Endometrial microvascular endothelial cells (primary cell): ENCODE results near the gene RBBP9. TPM values are rescaled to one million over a fixed set of nuclear protein-coding genes. Genes with fewer than 3 reads are reported as not detected.
"Not testable (repeated sequence)": the region's sequence is repeated elsewhere in the genome, so short reads cannot be mapped to it uniquely, and the experiment has no call there.

ENCODE experiments used
- in situ Hi-C: cut with HindIII; loops from 2 replicates; pipeline ENCODE4 v1.10.0; 2017; ENCODE audit warnings: low sequenced_read_pairs, low pct_unique_long_range_greater_than_20kb; ENCODE audit errors: inconsistent ontology term
- total RNA-seq: library from RNA; depleted of rRNA; stranded (reverse); fragments of >200 nt; gene quantifications from one replicate; pipeline ENCODE4 v1.2.3, GENCODE V29; 2015; ENCODE audit errors: inconsistent ontology term

RBBP9 gene
- total RNA-seq, 1 donor from 2014 or later = 25.3 TPM

DNA sequence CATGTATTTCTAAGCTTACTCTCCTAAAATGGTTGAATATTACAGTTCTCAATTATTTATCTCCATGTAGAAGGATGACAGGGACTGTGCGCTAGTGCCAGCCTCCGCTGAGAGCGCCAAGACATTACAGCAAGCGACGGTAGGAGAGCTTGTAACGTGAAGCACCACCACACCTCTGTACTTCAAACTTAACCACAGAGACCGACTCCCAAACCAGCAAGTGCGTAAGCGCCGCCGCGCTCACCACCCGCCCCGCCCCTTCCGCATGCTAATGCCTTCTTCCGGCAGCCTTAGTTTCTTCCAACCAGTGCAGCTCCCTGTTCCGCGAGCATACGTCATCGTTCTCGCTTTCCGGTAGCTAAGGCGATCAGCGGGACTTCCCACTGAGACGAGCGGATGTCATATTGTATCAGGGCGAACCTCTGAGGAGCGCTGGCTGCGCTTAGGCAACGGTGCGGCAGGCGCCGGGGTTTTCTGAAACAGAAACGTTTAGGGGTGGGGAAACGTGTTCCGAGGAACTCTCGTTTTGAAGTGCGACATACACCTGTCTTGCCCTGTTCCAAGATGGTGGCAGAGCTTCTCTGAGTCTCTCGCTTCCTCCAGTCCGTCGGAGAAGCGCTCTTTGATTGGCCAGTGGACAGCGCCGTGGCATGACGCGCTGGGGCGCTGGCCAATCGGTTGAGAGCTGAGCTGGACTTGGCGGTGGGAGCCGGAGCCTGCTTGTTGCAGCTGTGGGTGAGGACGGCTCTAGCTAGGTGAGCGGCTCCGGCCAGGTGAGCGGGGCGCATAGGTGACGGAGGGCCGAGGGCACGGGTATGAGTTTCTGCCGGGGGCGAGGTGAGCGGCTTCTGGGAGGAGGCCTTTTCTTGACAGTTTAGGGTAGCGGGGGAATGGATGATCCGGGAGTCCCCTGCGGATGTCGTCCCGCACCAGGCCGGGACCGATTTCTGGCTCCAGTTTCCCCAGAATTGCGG, 10.5 kb upstream of the RBBP9 start, which contains the start of gene SEC23B:
TSS of gene SEC23B (plus strand) at position 723 of the 974 bp plus-strand sequence. CDS start 2,896 bp downstream, outside the sequence.
- in situ Hi-C loops = no loop called here

DNA sequence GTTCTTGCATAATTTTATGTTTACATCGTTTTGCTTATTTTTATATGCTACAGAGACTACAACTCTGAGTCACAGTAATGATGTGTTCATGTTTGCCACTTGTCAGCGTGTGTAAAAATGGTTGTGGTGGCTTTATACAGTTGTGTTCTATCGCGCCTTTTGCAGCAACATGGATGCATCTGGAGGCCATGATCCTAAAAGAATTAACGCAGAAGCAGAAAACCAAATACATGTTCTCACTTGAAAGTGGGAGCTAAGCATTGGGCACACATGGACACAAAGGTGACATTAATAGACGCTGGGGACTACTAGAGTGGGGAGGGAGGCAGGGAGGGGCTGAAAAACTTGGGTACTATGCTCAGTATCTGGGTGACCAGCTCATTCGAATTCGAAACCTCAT, 9.7 kb upstream of the RBBP9 start:
- in situ Hi-C loops = no loop called here

GRCh38 chr20:18504479-18505060, 7.5 kb upstream of the RBBP9 start:
- in situ Hi-C loops = no loop called here

GRCh38 chr20:18501672-18502071, 4.6 kb upstream of the RBBP9 start:
- in situ Hi-C loops = not testable (repeated sequence)

DNA sequence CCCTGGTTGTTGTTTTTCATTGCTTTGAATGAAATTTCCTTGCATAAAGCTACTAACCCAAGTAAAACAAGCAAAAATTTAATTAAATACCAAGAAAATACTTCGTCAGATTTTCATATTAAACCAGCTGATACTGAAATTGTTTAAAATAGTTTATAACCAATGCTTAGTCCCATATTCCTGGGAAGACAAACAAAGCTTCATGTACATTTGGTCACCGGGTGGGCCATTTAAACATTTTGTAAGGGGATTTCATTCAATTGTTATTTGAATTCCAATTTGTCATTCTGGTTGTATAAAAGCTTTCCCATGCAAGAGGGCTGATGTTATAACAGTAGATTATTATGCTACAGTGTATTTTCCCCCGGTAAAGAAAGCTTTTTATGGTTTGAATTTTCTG, 578 bp upstream of the RBBP9 start:
- in situ Hi-C loops = no loop called here

DNA sequence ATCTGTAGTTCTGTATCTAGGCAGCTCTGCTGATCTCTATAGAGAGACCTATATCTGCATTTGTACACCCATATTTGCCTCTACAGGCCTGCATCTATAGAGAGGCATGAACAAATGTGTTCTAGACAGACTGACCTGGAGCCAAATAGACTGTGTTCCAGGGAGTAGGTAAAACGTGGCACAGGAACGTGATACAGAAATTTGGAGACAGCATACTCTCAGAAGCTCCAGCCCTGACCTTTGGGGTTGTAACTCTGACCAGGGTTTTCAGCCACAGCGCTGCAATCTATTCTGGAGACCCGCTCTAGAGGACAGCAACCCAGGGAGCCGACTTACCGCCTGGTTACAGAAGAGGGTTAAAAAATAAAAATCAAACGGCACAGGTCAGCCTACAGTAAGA, 983 bp downstream of the RBBP9 start:
- in situ Hi-C loops = no loop called here

GRCh38 chr20:18488301-18488700, 8.7 kb downstream of the RBBP9 start:
- in situ Hi-C loops = no loop called here

DNA sequence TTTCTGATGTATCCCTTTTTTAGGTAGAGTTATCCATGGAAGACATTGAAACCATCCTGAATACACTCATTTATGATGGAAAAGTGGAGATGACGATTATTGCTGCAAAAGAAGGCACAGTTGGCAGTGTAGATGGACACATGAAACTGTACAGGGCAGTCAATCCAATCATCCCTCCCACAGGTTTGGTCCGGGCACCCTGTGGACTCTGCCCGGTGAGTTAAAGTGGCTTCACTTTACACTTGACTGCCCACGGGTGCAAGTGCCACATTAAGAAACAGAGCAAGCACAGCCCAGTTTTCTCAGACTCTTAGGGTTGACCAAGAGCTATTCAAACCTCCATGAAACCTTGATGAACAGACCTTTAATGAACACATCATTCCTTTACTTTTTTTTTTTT, 15.4 kb downstream of the RBBP9 start:
- in situ Hi-C loops = no loop called here

DNA sequence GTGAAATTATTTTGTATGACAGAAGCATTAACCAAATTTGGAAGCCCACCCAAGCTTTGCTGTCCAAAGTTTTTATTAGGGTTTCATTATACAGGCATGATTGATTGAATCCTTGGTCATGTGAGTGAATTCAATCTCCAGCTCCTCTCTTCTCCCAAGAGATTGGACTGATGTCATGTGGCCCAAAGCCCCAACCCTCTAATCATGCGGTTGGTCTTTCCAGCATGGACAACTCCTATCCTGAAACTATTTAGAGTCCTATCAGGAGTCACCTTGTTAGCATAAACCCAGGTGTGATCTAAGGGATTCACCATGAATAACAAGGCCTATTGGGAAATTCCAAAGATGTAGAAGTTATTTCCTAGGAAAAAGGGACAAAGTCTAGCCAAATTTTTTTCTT, 19.2 kb downstream of the RBBP9 start:
- in situ Hi-C loops = no loop called here

GRCh38 chr20:18477218-18477617, 19.8 kb downstream of the RBBP9 start:
- in situ Hi-C loops = no loop called here

DNA sequence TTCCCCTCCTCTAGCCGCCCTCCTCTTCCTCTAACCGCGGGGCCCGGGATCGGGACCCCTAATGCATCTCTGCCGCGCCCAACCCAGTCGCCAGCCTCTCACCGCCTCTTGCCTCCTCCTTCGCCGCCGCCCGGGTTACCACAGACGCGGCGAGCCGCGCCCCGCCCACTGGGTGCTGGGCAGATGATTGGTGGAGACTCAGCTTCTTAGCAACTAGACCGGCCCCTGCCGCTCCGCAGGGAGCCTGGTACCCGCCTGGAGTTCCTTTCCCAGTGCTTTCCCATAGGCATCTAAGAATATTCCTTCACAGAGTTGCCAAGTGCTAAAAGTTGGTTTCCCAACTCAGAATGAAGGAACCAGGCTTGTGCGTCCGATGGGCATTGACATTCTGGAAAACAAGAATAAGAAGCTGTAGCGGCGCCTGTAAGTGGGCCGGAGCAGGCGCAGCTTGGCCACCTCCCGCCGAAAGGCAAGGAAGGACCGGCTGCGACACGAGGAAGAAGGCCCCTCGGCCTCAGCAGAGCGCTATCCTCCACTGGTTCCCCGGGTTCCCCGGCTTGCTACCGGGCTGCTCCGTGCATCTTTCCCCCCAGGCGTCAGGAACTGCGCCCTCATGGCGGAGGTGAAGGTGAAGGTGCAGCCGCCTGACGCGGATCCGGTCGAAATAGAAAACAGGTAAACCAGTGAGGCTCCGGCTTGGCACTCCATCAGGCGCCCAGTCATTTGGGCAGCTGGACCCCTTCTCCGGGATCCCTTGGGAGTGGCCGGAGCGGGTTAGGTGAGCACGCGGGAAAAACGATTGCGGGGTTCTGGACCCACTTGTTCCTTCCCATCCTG, 29.9 kb downstream of the RBBP9 start, which contains the start of the genes DZANK1 and POLR3F:
TSS of gene DZANK1 (minus strand) at position 137 of the 837 bp plus-strand sequence. CDS start 1,672 bp downstream, outside the sequence.
TSS of gene POLR3F (plus strand) at position 497 of the 837 bp plus-strand sequence. CDS start at position 614, 117 bp downstream.
- in situ Hi-C loops = no loop called here

DNA sequence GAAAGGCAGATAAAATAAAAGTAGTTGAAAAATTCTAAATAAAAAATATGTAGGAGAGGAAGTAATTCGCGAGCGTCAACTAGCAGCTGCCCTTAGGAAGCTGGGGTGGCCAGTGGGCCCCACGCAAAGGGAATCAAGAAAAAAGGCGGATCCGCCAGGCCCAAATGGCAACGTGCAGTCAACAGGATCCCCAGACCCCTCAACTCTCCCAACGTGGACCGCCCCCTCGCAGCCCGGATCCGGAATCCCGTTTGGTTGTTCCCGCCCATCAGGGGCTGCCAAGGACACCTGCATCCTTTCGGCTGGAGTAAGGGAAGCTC, 30.5 kb downstream of the RBBP9 start:
- in situ Hi-C loops = no loop called here

DNA sequence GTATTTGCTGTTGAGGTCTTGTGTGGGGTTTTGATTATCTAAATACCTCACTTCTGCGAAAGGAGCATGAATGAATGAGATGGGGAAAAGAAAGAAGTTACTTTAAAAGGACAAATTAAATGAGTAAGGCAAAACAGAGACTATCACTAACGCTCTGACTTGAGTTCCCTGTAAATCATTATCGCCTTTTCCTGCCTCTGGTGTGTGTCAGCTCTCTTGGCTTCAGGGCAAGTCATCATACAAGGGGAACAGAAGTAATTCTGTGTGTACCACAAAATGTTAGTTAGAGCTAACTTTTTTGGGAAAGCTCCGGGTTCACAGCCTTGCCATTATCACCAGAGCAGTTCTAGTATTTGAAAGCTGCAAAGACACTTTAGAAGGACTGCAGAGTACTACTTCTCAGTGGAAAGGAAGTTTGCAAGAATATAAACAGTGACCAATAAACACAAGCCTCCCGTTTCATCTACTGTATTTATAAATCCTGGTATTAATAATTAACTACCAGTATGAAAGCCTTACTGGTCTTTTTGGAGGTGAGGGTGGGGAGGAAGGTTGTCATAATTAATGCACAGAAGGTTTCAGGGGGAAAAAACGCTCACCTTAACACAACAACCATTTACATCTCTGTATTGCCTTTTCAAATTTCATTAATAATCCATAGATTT, 31.4 kb downstream of the RBBP9 start:
- in situ Hi-C loops = no loop called here

DNA sequence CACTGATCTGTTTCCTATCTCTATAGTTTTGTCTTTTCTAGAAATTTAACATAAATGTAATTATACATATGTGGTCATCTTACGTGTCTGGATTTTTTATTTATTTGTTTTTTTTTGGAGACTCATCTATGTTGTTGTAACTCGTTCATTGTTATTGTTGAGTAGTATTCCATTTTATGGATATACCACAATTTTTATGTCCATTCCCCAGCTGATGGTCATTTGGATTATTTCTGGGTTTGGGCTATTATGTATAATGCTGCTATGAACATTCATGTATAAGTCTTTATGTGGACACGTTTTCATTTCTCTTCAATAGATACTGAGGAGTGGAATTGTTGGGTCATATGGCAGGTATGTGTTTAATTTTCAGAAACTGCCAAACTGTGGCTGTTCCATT, 40.4 kb downstream of the RBBP9 start:
- in situ Hi-C loops = no loop called here

- in situ Hi-C loops = no loop called here
These were observed 53.1 kb downstream of the RBBP9 start for GRCh38 chr20:18443886-18444285.

DNA sequence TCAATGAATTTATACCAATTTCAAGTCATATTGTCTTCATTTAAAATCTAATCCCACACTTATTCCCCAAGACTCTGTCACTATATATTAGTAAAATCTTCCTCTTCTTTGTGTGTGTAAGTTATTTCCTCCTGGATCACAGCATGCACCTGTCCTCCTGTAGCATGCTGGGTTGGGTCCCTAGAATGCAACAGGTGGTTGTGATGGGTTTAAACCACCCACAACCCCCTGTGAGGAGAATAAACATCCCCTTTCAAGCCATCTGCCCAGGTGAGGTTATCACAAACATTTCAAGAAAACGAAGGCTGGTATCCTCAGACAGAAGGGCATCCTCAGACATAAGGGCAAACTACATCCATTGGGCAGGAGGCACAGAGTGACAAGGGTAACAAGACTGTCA, 56.6 kb downstream of the RBBP9 start:
- in situ Hi-C loops = no loop called here

- in situ Hi-C loops = no loop called here
These were observed 60.2 kb downstream of the RBBP9 start for GRCh38 chr20:18436847-18437246.
